ENCODE data around the gene PAPLN. TPM values are rescaled to one million over a fixed set of nuclear protein-coding genes. Genes with fewer than 3 reads are reported as not detected.

The PAPLN gene
- polyA plus RNA-seq, 1 donor (not counting 4 experiments of a cell fraction or from before 2014, with no cell fraction given) = 8.2 TPM

- Histone ChIP-seq H3K36me3 (ENCODE audit: control insufficient read depth in 2 of 2, extremely low read depth in 1 of 2, insufficient read depth in 2 of 2, low read length in 2 of 2) (no peaks in the 10 kb centered on the region), H4K20me1 (ENCODE audit: control insufficient read depth, extremely low read depth, insufficient read depth, low read length) (no peaks in the 10 kb centered on the region), H3K9me1 (ENCODE audit: control insufficient read depth, extremely low read depth, insufficient read depth, low read length) (no peaks in the 10 kb centered on the region), H3K9me3 (ENCODE audit: control insufficient read depth, low read depth, low read length) (no peaks in the 10 kb centered on the region), H3K79me2 (ENCODE audit: control insufficient read depth, insufficient read depth, low read length) (peaks cover 10% of the 10 kb centered on the region), H3K27me3 (ENCODE audit: control insufficient read depth, extremely low read depth, insufficient read depth, low read length) (no peaks in the 10 kb centered on the region), H3K4me3 (ENCODE audit: control insufficient read depth in 2 of 3, extremely low read depth in 1 of 3, insufficient read depth in 2 of 3, low read depth in 1 of 3, low read length in 3 of 3) (no peak overlapping the region), H3K9ac (ENCODE audit: control insufficient read depth, extremely low read depth, insufficient read depth, low read length) (no peak overlapping the region), H3K4me1 (ENCODE audit: control insufficient read depth, extremely low read depth, insufficient read depth, low read length) (peaks cover 11% of the 10 kb centered on the region), H2AFZ (ENCODE audit: control insufficient read depth, low read length) (no peak overlapping the region), H3K4me2 (ENCODE audit: control insufficient read depth, extremely low read depth, insufficient read depth, low read depth, low read length) (no peak overlapping the region), H3K27ac (ENCODE audit: control insufficient read depth, insufficient read depth, low read length) (no peak overlapping the region)
- DNase-seq (ENCODE audit: low read depth, low spot score) (no peak), FAIRE-seq (no peak)
- TF ChIP-seq CTCF (optimal IDR thresholded peaks at IDR 0.05 in 1 of 3, IDR thresholded peaks at IDR 0.05 in 1 of 3, conservative IDR thresholded peaks at IDR 0.05 in 1 of 3; ENCODE audit: extremely low read depth in 1 of 3, insufficient read depth in 2 of 3, low read length in 3 of 3) (no peak), EZH2 (IDR thresholded peaks at IDR 0.05; ENCODE audit: low read length) (no peak)
- dilution Hi-C loops (cut with MboI; ENCODE audit: extremely low pct_ligation_motif_present, low sequenced_read_pairs) = no loop called here
Observed at GRCh38 chr14:73250317-73250713, 13.0 kb downstream of the PAPLN start.

- no peaks in the 10 kb centered on the region for H4K20me1 ChIP-seq (ENCODE audit: control insufficient read depth, extremely low read depth, insufficient read depth, low read length)
- H3K9me3 ChIP-seq (ENCODE audit: control insufficient read depth, low read depth, low read length) = no peaks in the 10 kb centered on the region
- no peak overlapping the region for H3K4me2 ChIP-seq (ENCODE audit: control insufficient read depth, extremely low read depth, insufficient read depth, low read depth, low read length)
- no peaks in the 10 kb centered on the region for H3K27me3 ChIP-seq (ENCODE audit: control insufficient read depth, extremely low read depth, insufficient read depth, low read length)
- no peak for TF ChIP-seq EZH2 (IDR thresholded peaks at IDR 0.05; ENCODE audit: low read length)
- TF ChIP-seq CTCF (optimal IDR thresholded peaks at IDR 0.05 in 1 of 3, IDR thresholded peaks at IDR 0.05 in 1 of 3, conservative IDR thresholded peaks at IDR 0.05 in 1 of 3; ENCODE audit: extremely low read depth in 1 of 3, insufficient read depth in 2 of 3, low read length in 3 of 3) = no peak
- no peak overlapping the region for H3K9ac ChIP-seq (ENCODE audit: control insufficient read depth, extremely low read depth, insufficient read depth, low read length)
- H3K27ac ChIP-seq (ENCODE audit: control insufficient read depth, insufficient read depth, low read length) = no peak overlapping the region
- H3K4me3 ChIP-seq (ENCODE audit: control insufficient read depth in 2 of 3, extremely low read depth in 1 of 3, insufficient read depth in 2 of 3, low read depth in 1 of 3, low read length in 3 of 3) = no peak overlapping the region
- peaks cover 11% of the 10 kb centered on the region for H3K4me1 ChIP-seq (ENCODE audit: control insufficient read depth, extremely low read depth, insufficient read depth, low read length)
- peaks cover 10% of the 10 kb centered on the region for H3K79me2 ChIP-seq (ENCODE audit: control insufficient read depth, insufficient read depth, low read length)
- DNase-seq (ENCODE audit: low read depth, low spot score) (no peak), FAIRE-seq (no peak)
- H3K36me3 ChIP-seq (ENCODE audit: control insufficient read depth in 2 of 2, extremely low read depth in 1 of 2, insufficient read depth in 2 of 2, low read length in 2 of 2) = no peaks in the 10 kb centered on the region
- H2AFZ ChIP-seq (ENCODE audit: control insufficient read depth, low read length) = no peak overlapping the region
- no peaks in the 10 kb centered on the region for H3K9me1 ChIP-seq (ENCODE audit: control insufficient read depth, extremely low read depth, insufficient read depth, low read length)
- dilution Hi-C loops (cut with MboI; ENCODE audit: extremely low pct_ligation_motif_present, low sequenced_read_pairs) = no loop called here
Observed at GRCh38 chr14:73250781-73251500, 13.6 kb downstream of the PAPLN start.
